GM21723 (cell line): Measurements from ENCODE around the gene SEC22A.
A peak's percentile ranks its signal among the peaks of the same experiment; 100 is the strongest.

Experiments used
- ATAC-seq: cut with Tn5 transposase; IDR thresholded peaks from one replicate; pipeline ENCODE4 v1.9.1; 2021; ENCODE audit warnings: mild to moderate bottlenecking, moderate library complexity; ENCODE audit not compliant: unreplicated experiment

Gene SEC22A, protein sequence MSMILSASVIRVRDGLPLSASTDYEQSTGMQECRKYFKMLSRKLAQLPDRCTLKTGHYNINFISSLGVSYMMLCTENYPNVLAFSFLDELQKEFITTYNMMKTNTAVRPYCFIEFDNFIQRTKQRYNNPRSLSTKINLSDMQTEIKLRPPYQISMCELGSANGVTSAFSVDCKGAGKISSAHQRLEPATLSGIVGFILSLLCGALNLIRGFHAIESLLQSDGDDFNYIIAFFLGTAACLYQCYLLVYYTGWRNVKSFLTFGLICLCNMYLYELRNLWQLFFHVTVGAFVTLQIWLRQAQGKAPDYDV

GRCh38 chr3:123201557-123202427 lies at the start of gene SEC22A:
Gene SEC22A, plus strand, starts transcription at chr3:123201943. Its CDS starts 7,275 bp downstream, at chr3:123209218.
- ATAC-seq: peak; percentile 97

GRCh38 chr3:123152687-123153086 lies 49.1 kb upstream of the SEC22A start:
- no peak for ATAC-seq

DNA sequence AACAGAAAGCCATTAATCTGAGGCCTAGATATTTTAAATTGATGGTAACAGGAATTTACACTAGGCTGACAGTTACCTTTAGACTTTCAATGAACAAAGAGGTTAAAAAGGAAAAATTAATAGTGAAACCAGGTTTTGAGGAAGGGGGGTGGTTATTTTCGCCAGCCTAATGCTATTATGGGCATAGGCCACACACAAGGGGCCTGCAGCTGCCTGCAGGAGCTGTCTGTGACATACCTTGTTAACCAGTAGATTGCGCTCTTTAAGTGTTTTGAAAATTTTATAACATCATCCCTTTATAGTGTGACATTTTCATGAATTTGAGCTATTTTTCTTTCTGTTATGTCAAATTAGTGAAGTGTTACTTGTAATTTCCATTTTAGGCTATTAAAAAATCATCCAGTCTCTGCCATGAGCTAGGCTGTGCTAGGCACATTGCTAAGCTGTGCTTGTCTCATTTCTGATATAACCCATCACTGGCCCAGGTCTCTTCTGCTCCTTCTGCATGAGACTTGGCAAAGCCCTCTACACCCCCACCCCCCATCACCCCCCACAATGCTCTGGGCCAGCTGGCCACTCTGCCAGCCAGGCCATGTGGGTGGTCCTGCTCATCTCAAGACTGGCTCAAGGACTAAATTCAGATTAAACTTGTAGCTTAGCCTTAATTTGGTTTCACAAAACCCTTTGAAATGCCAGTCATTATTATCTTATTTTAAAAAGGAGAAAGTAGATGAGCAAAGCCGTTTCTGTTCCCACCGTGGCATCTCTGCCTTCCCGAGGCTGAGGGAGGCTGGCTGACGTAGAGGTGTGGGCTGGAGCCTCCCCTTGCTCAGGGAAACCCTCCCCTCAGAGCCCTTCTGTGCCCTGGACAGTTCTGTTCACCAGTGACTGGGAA lies 48.4 kb upstream of the SEC22A start:
- ATAC-seq: no peak

DNA sequence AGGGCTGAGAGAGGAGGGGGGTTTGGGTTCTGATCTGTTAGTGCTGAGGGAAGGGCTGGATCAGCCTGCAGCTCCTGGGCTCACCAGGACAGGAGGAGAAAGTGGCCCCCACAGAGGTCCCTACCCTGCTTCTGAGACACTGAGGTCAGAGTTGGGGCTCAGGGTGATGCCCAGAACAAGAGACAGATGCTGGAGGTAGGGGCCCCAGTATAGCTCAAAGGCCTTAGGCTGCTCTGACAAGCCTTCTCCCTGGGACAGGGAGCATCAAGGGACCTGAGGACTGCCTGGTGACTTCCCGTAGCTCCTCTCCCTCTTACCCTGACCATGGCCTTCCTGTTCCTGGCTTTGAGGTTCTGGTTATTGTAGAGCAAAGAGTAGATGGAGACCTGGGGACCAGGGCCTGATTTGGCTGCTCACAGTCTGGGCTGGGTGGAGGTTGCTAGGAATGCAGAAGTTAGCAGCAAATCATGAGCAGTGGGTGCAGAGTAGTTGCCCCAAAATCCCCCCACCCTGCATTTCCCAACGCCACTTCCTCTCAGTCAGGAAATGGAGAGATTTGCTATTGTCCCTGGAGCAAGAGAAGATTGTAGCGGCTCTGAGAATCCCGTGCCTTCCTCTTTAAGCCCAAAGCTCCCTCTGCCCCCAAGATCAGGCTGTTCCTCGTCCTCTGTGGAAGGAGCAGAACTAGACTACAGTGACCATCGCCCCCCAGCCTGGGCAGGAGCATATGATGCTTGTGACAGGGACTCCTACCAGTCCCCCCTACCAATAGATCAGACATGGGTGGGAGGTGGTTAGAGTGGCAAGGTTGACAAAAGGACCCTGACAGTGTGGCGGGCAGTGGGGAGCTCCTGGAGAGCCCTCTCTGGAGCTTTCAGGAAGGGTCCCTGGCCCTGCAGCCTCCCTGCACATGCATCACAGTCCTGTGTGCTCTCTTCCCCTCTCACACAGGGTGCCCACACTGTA lies 47.4 kb upstream of the SEC22A start:
- ATAC-seq: no peak

GRCh38 chr3:123155471-123156011 lies 46.2 kb upstream of the SEC22A start:
- ATAC-seq: no peak

DNA sequence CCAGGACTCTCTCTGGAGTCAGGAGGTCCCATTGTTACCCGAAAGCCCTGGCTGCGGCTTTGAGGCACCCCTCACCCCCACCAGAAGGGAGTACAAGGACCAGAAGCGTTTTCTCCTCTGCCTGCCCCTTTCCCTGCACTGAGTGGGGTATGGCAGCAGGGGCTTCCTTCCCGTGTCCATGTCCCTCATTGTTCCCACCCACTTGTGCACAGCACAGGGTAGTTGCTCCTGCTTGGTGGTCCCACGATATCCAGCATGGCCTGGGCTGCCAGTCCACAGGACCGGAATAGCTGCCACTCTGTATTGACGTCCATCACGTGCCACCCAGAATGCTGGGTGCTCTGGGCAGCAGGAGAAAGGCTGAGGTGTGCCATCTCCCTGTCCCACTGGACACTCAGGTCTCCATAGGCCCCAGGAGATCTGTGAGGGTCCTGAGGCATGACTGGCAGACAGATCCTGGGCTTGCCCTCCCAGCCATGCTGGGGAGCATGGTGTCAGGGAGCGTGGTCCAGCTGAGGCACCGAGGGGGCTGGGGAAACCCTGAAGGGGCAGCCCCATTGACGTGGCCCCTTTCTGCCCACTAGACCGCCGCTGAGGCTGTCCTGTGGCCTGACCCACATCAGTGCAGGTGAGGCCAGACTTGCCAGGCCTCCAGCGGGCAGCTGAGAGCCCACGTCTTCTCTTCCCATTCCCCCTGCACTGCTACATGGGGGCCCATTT lies 45.3 kb upstream of the SEC22A start:
- ATAC-seq: no peak

- no peak for ATAC-seq
These were observed 44.5 kb upstream of the SEC22A start for GRCh38 chr3:123157209-123157597.

- no peak for ATAC-seq
These were observed 44.0 kb upstream of the SEC22A start for GRCh38 chr3:123157598-123158287.

- ATAC-seq: no peak
These were observed 43.4 kb upstream of the SEC22A start for GRCh38 chr3:123158330-123158729.

DNA sequence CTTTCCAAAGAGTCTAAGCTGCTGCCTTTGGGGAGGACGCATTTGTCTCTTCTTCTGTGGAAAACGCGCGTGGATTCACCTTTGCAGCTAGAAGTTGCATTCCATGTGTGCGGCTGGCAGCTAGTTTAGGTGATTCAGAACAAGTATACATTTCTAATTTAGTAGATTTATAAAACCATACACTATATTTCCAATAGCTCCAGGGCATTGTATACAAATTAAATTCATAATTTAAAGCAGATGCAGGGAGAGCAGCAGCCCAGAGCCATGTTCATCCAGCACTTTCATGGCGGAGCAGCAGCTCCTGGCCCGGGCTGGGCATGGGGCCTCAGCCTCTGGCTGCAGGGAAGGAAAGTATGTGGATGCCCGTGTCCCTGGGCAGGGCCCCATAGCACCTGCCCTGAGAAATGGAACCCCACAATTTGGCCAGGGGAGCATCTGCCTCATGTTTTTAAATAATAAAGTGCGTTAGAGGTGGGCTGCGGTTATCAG lies 42.8 kb upstream of the SEC22A start:
- no peak for ATAC-seq

DNA sequence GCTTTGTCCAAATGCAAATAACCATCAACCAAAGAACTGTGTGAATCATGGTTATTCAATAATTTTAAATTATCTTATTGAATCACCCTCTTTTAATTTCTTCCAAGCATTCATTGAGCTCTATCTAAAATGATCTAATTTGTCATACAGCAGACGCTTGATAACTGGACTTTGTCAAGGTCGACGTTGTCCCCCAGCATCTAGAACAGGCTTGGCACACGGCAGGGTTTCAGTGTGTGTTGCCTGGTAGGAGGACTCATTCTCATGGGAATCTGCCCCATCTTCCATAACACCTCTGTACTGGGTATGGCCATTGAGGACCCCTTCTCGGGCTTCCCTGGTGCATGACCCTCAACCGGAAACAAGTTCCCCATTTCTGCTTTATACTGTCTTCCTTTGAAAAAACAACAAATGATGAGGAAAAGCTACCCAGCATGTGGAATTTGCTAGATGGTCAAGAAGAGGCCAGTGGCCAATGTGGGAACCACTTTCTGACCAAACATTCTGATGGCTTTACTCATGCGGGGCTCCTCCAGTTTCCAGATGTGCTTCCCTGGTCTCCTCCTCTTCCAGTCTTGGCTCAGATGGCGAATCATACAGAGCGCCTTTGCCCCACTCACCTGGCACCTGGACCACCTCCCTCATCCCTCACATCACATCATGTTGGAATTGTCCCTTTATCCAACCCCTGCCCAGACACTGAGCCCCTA lies 41.7 kb upstream of the SEC22A start:
- no peak for ATAC-seq

DNA sequence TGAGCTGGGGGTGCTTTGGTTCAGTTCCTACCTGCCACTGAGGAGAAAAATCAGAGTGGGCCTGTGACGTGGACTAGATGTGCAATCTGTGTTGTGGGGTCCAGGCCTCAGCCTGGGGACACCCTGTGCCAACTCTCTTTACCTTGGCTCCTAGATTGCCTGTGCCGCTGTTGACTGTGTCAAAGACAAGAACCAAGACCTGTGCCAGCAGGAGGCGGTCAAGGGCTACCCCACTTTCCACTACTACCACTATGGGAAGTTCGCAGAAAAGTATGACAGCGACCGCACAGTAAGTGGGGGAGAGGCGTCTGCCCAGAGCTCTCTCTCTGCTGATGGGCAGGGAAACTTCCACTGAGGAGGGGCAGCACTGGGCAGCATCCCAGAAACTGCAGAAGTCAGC lies 40.6 kb upstream of the SEC22A start:
- no peak for ATAC-seq

- no peak for ATAC-seq
These were observed 38.6 kb upstream of the SEC22A start for GRCh38 chr3:123163141-123163540.

DNA sequence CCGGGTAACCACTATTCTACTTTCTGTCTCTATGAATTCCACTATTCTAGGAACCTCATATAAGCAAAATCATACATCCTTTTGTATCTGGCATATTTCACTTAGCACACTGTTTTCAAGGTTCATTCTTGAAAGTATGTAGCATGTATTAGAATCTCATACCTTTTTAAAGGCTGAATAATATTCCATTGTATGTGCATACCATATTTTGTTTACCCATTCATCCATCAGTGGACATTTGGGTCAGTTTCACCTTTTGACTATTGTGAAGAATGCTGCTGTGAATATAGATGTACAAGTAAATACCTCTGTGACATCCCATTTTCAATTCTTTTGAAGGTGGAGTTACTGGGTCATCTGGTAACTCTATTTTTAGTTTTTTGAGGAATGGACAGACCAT lies 36.6 kb upstream of the SEC22A start:
- ATAC-seq: no peak

- ATAC-seq: no peak
These were observed 34.1 kb upstream of the SEC22A start for GRCh38 chr3:123167686-123168085.

GRCh38 chr3:123168122-123168521 lies 33.6 kb upstream of the SEC22A start:
- no peak for ATAC-seq

DNA sequence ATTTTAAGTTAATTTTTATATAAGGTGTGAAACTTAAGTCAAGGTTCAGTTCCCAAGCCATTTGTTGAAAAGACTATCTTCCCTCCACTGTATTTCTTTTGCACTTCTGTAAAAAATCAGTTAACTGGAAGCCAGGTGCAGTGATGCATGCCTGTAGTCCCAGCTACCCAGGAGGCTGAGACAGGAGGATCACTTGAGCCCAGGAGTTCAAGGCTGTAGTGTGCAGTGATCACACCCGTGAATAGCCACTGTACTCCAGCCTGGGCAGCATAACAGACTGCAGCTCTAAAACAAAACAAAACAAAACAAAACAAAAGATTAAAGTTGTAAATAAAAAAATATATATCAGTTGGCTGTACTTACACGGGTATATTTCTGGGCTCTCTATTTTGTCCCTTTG lies 33.1 kb upstream of the SEC22A start:
- ATAC-seq: no peak

DNA sequence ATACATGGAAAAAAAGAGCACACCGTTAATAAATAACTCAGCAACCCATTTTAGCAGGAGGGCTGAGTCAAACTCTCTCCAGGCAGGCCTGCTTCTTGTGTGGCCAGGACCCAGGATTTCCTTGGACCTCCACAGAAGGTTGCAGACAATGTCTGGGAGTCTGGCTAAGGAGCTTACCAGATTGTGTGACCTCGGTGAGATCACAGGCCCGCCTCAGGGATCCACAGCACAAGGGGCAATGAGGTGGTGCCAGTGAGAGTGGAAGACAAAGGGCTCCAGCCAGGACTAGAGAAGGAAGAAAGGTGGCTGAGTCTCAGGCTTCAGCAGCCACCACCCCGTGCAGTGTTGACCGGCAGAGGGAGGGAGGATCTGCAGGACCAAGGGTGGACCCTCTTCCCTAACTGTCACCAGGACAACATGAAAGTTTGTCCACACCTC lies 32.2 kb upstream of the SEC22A start:
- ATAC-seq: no peak
